ENCODE results near the gene FTO. TPM values are rescaled to one million over a fixed set of nuclear protein-coding genes. Genes with fewer than 3 reads are reported as not detected.

Gene FTO
- polyA plus RNA-seq, 1 donor from 2014 or later: 80.1 TPM

DNA sequence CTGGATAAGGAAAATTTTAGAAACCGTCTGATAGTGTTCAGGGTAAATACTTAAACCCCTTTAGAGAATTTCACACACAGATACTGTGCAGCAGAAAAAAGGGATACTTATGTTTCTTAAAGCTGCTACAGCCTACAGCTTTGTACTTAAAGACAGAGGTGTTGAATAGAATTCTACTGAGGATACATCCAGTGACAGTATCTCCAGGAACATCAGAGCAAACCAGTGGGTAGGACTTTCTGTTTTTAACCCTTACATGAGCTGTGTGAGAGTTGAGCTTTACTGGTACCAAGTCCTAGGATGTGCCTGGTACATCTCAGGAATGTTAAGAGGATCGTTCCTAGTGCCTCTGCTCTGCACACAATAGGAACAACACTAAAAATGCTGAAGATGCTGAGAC, 191.5 kb downstream of the FTO start:
- no peaks in the 10 kb centered on the region for H3K27me3 ChIP-seq (ENCODE audit: insufficient read depth, low read depth, low read length)
- H2AFZ ChIP-seq (ENCODE audit: low read depth, low read length): no peak overlapping the region
- H3K79me2 ChIP-seq (replicated peaks; ENCODE audit: insufficient read depth, low read length): no peaks in the 10 kb centered on the region
- TF ChIP-seq EP300 (conservative IDR thresholded peaks at IDR 0.05; ENCODE audit: poor library complexity, severe bottlenecking): no peak
- TF ChIP-seq RAD21 (conservative IDR thresholded peaks at IDR 0.05): no peak
- TF ChIP-seq, protein P1, sequence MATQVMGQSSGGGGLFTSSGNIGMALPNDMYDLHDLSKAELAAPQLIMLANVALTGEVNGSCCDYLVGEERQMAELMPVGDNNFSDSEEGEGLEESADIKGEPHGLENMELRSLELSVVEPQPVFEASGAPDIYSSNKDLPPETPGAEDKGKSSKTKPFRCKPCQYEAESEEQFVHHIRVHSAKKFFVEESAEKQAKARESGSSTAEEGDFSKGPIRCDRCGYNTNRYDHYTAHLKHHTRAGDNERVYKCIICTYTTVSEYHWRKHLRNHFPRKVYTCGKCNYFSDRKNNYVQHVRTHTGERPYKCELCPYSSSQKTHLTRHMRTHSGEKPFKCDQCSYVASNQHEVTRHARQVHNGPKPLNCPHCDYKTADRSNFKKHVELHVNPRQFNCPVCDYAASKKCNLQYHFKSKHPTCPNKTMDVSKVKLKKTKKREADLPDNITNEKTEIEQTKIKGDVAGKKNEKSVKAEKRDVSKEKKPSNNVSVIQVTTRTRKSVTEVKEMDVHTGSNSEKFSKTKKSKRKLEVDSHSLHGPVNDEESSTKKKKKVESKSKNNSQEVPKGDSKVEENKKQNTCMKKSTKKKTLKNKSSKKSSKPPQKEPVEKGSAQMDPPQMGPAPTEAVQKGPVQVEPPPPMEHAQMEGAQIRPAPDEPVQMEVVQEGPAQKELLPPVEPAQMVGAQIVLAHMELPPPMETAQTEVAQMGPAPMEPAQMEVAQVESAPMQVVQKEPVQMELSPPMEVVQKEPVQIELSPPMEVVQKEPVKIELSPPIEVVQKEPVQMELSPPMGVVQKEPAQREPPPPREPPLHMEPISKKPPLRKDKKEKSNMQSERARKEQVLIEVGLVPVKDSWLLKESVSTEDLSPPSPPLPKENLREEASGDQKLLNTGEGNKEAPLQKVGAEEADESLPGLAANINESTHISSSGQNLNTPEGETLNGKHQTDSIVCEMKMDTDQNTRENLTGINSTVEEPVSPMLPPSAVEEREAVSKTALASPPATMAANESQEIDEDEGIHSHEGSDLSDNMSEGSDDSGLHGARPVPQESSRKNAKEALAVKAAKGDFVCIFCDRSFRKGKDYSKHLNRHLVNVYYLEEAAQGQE (IDR thresholded peaks at IDR 0.05; ENCODE audit: borderline replicate concordance): no peak
- no peak for TF ChIP-seq EZH2 (IDR thresholded peaks at IDR 0.05; ENCODE audit: borderline replicate concordance, insufficient read depth, low read length, poor library complexity, severe bottlenecking)
- no peak for TF ChIP-seq POLR2AphosphoS5 (IDR thresholded peaks at IDR 0.05)
- TF ChIP-seq, protein P2, sequence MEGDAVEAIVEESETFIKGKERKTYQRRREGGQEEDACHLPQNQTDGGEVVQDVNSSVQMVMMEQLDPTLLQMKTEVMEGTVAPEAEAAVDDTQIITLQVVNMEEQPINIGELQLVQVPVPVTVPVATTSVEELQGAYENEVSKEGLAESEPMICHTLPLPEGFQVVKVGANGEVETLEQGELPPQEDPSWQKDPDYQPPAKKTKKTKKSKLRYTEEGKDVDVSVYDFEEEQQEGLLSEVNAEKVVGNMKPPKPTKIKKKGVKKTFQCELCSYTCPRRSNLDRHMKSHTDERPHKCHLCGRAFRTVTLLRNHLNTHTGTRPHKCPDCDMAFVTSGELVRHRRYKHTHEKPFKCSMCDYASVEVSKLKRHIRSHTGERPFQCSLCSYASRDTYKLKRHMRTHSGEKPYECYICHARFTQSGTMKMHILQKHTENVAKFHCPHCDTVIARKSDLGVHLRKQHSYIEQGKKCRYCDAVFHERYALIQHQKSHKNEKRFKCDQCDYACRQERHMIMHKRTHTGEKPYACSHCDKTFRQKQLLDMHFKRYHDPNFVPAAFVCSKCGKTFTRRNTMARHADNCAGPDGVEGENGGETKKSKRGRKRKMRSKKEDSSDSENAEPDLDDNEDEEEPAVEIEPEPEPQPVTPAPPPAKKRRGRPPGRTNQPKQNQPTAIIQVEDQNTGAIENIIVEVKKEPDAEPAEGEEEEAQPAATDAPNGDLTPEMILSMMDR (IDR thresholded peaks at IDR 0.05; ENCODE audit: poor library complexity, severe bottlenecking): no peak
- no peak for TF ChIP-seq TAF1 (IDR thresholded peaks at IDR 0.05; ENCODE audit: low read depth)
- no peak for TF ChIP-seq SMC3 (conservative IDR thresholded peaks at IDR 0.05; ENCODE audit: poor library complexity)
- TF ChIP-seq MXI1 (conservative IDR thresholded peaks at IDR 0.05; ENCODE audit: poor library complexity, severe bottlenecking): no peak
- no peak overlapping the region for H3K4me2 ChIP-seq (ENCODE audit: low read length)
- no peaks in the 10 kb centered on the region for H3F3A ChIP-seq (ENCODE audit: insufficient read depth, low read length, poor library complexity, severe bottlenecking)
- H3K9me3 ChIP-seq (ENCODE audit: low read length): no peaks in the 10 kb centered on the region
- H3K27ac ChIP-seq (ENCODE audit: low read length): no peak overlapping the region
- H3K4me3 ChIP-seq (ENCODE audit: low read length): peak overlapping the region; percentile 9
- no peaks in the 10 kb centered on the region for H3K36me3 ChIP-seq (ENCODE audit: insufficient read depth, low read length)
- H4K20me1 ChIP-seq (ENCODE audit: insufficient read depth): no peaks in the 10 kb centered on the region
- no peak overlapping the region for H3K9ac ChIP-seq (ENCODE audit: low read length)
- no peaks in the 10 kb centered on the region for H3K9me2 ChIP-seq (ENCODE audit: insufficient read depth, low read length)

DNA sequence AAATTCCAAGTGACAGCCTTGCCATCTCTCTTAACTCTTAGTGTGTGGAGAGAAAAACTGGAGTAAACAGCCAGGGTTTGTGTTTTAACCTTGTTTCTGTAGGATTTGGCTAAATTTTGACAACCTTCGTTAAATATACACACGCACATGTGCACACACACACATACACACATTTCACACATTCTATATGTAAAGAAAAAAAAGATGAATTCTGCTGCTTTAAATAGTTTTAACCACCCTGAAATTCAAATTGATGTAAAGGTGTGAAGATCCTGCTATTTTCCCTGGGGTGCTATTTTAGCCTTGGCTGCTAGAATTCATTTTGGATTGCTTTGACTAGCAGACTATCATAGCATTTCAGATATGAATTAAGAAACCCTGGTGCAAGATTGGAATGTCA, 191.9 kb downstream of the FTO start:
- peak overlapping the region; percentile 9 for H3K4me3 ChIP-seq (ENCODE audit: low read length)
- no peak overlapping the region for H3K4me2 ChIP-seq (ENCODE audit: low read length)
- no peaks in the 10 kb centered on the region for H3K9me3 ChIP-seq (ENCODE audit: low read length)

More for the DNA sequence above, 191.9 kb downstream of the FTO start:
- Histone ChIP-seq H3K9me2 (ENCODE audit: insufficient read depth, low read length) (no peaks in the 10 kb centered on the region), H3K36me3 (ENCODE audit: insufficient read depth, low read length) (no peaks in the 10 kb centered on the region), H3K9ac (ENCODE audit: low read length) (no peak overlapping the region), H3K27ac (ENCODE audit: low read length) (no peak overlapping the region), H3F3A (ENCODE audit: insufficient read depth, low read length, poor library complexity, severe bottlenecking) (no peaks in the 10 kb centered on the region), H3K79me2 (replicated peaks; ENCODE audit: insufficient read depth, low read length) (no peaks in the 10 kb centered on the region), H4K20me1 (ENCODE audit: insufficient read depth) (no peaks in the 10 kb centered on the region), H2AFZ (ENCODE audit: low read depth, low read length) (no peak overlapping the region), H3K27me3 (ENCODE audit: insufficient read depth, low read depth, low read length) (no peaks in the 10 kb centered on the region)
- TF ChIP-seq EP300 (conservative IDR thresholded peaks at IDR 0.05; ENCODE audit: poor library complexity, severe bottlenecking) (peak; percentile 44), TAF1 (IDR thresholded peaks at IDR 0.05; ENCODE audit: low read depth) (no peak), RAD21 (conservative IDR thresholded peaks at IDR 0.05) (peak; percentile 11), EZH2 (IDR thresholded peaks at IDR 0.05; ENCODE audit: borderline replicate concordance, insufficient read depth, low read length, poor library complexity, severe bottlenecking) (no peak), SMC3 (conservative IDR thresholded peaks at IDR 0.05; ENCODE audit: poor library complexity) (no peak), MXI1 (conservative IDR thresholded peaks at IDR 0.05; ENCODE audit: poor library complexity, severe bottlenecking) (no peak)
- TF ChIP-seq, protein P2 (IDR thresholded peaks at IDR 0.05; ENCODE audit: poor library complexity, severe bottlenecking): no peak
- TF ChIP-seq, protein P1 (IDR thresholded peaks at IDR 0.05; ENCODE audit: borderline replicate concordance): peak; percentile 47

All from neural cell (in vitro differentiated cells).